ENCODE data around the gene RALGAPB. TPM values are rescaled to one million over a fixed set of nuclear protein-coding genes. Genes with fewer than 3 reads are reported as not detected.

The RALGAPB gene
- total and polyA plus RNA-seq, 2 experiments from 2014 or later = 10.2 to 40.4 TPM

DNA sequence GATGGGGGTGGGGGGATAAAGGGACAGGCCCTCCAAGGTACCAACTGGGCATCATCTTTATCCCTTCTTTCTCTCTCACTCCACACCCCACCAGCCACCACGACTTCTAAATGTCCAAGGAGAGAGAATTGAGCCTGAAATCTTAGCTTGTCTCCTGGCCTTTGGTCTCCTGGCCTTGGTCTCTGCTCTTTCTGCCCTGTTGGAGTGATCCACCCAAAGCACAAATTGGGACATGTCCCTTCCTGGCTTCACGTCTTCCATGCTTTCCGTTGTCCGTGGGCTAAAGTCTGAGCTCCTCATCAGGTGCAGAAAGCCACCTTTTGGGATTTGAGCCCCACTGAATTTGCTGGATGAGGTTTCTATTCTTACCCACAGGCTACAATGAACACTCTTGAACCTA, 116.7 kb downstream of the RALGAPB start:
- no peak for ATAC-seq
- no peak overlapping the region for H2AFZ ChIP-seq

More for the DNA sequence above, 116.7 kb downstream of the RALGAPB start:
- Histone ChIP-seq H3K27me3 (ENCODE audit: insufficient read depth) (no peaks in the 10 kb centered on the region), H3K4me2 (no peak overlapping the region), H3K4me1 (ENCODE audit: insufficient read depth) (no peaks in the 10 kb centered on the region), H4K20me1 (replicated peaks; ENCODE audit: insufficient read depth) (no peaks in the 10 kb centered on the region; the same call in 1 of the 2 replicates), H3K4me3 (no peak overlapping the region), H3K9me2 (ENCODE audit: insufficient read depth) (no peaks in the 10 kb centered on the region), H3K79me2 (replicated peaks; ENCODE audit: insufficient read depth) (no peaks in the 10 kb centered on the region), H3K27ac (ENCODE audit: low read depth) (no peak overlapping the region), H3F3A (replicated peaks; ENCODE audit: low read depth) (no peaks in the 10 kb centered on the region), H3K36me3 (ENCODE audit: insufficient read depth) (no peaks in the 10 kb centered on the region)
- TF ChIP-seq EZH2 (IDR thresholded peaks at IDR 0.05; ENCODE audit: low read depth, unreplicated experiment) (no peak), STAT1 (IDR thresholded peaks at IDR 0.05; ENCODE audit: unreplicated experiment) (no peak), ZNF331 (CRISPR knock-in tag; IDR thresholded peaks at IDR 0.05; ENCODE audit: low read depth) (no peak), EZH2phosphoT487 (IDR thresholded peaks at IDR 0.05; ENCODE audit: unreplicated experiment) (no peak), POLR2AphosphoS5 (IDR thresholded peaks at IDR 0.05; ENCODE audit: low read depth) (no peak), ZNF114 (CRISPR knock-in tag; IDR thresholded peaks at IDR 0.05) (no peak), JUNB (IDR thresholded peaks at IDR 0.05; ENCODE audit: unreplicated experiment) (no peak), CREB1 (CRISPR knock-in tag; IDR thresholded peaks at IDR 0.05; ENCODE audit: low read depth) (no peak), NANOG (IDR thresholded peaks at IDR 0.05; ENCODE audit: borderline replicate concordance) (no peak)
- TF ChIP-seq, protein P1, sequence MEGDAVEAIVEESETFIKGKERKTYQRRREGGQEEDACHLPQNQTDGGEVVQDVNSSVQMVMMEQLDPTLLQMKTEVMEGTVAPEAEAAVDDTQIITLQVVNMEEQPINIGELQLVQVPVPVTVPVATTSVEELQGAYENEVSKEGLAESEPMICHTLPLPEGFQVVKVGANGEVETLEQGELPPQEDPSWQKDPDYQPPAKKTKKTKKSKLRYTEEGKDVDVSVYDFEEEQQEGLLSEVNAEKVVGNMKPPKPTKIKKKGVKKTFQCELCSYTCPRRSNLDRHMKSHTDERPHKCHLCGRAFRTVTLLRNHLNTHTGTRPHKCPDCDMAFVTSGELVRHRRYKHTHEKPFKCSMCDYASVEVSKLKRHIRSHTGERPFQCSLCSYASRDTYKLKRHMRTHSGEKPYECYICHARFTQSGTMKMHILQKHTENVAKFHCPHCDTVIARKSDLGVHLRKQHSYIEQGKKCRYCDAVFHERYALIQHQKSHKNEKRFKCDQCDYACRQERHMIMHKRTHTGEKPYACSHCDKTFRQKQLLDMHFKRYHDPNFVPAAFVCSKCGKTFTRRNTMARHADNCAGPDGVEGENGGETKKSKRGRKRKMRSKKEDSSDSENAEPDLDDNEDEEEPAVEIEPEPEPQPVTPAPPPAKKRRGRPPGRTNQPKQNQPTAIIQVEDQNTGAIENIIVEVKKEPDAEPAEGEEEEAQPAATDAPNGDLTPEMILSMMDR (conservative IDR thresholded peaks at IDR 0.05; ENCODE audit: low read depth in 2 of 2) = no peak
- TF ChIP-seq, protein P2, sequence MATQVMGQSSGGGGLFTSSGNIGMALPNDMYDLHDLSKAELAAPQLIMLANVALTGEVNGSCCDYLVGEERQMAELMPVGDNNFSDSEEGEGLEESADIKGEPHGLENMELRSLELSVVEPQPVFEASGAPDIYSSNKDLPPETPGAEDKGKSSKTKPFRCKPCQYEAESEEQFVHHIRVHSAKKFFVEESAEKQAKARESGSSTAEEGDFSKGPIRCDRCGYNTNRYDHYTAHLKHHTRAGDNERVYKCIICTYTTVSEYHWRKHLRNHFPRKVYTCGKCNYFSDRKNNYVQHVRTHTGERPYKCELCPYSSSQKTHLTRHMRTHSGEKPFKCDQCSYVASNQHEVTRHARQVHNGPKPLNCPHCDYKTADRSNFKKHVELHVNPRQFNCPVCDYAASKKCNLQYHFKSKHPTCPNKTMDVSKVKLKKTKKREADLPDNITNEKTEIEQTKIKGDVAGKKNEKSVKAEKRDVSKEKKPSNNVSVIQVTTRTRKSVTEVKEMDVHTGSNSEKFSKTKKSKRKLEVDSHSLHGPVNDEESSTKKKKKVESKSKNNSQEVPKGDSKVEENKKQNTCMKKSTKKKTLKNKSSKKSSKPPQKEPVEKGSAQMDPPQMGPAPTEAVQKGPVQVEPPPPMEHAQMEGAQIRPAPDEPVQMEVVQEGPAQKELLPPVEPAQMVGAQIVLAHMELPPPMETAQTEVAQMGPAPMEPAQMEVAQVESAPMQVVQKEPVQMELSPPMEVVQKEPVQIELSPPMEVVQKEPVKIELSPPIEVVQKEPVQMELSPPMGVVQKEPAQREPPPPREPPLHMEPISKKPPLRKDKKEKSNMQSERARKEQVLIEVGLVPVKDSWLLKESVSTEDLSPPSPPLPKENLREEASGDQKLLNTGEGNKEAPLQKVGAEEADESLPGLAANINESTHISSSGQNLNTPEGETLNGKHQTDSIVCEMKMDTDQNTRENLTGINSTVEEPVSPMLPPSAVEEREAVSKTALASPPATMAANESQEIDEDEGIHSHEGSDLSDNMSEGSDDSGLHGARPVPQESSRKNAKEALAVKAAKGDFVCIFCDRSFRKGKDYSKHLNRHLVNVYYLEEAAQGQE (IDR thresholded peaks at IDR 0.05; ENCODE audit: unreplicated experiment) = no peak
- TF ChIP-seq, protein P3, sequence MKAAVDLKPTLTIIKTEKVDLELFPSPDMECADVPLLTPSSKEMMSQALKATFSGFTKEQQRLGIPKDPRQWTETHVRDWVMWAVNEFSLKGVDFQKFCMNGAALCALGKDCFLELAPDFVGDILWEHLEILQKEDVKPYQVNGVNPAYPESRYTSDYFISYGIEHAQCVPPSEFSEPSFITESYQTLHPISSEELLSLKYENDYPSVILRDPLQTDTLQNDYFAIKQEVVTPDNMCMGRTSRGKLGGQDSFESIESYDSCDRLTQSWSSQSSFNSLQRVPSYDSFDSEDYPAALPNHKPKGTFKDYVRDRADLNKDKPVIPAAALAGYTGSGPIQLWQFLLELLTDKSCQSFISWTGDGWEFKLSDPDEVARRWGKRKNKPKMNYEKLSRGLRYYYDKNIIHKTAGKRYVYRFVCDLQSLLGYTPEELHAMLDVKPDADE (IDR thresholded peaks at IDR 0.05) = no peak
- TF ChIP-seq, protein P4, sequence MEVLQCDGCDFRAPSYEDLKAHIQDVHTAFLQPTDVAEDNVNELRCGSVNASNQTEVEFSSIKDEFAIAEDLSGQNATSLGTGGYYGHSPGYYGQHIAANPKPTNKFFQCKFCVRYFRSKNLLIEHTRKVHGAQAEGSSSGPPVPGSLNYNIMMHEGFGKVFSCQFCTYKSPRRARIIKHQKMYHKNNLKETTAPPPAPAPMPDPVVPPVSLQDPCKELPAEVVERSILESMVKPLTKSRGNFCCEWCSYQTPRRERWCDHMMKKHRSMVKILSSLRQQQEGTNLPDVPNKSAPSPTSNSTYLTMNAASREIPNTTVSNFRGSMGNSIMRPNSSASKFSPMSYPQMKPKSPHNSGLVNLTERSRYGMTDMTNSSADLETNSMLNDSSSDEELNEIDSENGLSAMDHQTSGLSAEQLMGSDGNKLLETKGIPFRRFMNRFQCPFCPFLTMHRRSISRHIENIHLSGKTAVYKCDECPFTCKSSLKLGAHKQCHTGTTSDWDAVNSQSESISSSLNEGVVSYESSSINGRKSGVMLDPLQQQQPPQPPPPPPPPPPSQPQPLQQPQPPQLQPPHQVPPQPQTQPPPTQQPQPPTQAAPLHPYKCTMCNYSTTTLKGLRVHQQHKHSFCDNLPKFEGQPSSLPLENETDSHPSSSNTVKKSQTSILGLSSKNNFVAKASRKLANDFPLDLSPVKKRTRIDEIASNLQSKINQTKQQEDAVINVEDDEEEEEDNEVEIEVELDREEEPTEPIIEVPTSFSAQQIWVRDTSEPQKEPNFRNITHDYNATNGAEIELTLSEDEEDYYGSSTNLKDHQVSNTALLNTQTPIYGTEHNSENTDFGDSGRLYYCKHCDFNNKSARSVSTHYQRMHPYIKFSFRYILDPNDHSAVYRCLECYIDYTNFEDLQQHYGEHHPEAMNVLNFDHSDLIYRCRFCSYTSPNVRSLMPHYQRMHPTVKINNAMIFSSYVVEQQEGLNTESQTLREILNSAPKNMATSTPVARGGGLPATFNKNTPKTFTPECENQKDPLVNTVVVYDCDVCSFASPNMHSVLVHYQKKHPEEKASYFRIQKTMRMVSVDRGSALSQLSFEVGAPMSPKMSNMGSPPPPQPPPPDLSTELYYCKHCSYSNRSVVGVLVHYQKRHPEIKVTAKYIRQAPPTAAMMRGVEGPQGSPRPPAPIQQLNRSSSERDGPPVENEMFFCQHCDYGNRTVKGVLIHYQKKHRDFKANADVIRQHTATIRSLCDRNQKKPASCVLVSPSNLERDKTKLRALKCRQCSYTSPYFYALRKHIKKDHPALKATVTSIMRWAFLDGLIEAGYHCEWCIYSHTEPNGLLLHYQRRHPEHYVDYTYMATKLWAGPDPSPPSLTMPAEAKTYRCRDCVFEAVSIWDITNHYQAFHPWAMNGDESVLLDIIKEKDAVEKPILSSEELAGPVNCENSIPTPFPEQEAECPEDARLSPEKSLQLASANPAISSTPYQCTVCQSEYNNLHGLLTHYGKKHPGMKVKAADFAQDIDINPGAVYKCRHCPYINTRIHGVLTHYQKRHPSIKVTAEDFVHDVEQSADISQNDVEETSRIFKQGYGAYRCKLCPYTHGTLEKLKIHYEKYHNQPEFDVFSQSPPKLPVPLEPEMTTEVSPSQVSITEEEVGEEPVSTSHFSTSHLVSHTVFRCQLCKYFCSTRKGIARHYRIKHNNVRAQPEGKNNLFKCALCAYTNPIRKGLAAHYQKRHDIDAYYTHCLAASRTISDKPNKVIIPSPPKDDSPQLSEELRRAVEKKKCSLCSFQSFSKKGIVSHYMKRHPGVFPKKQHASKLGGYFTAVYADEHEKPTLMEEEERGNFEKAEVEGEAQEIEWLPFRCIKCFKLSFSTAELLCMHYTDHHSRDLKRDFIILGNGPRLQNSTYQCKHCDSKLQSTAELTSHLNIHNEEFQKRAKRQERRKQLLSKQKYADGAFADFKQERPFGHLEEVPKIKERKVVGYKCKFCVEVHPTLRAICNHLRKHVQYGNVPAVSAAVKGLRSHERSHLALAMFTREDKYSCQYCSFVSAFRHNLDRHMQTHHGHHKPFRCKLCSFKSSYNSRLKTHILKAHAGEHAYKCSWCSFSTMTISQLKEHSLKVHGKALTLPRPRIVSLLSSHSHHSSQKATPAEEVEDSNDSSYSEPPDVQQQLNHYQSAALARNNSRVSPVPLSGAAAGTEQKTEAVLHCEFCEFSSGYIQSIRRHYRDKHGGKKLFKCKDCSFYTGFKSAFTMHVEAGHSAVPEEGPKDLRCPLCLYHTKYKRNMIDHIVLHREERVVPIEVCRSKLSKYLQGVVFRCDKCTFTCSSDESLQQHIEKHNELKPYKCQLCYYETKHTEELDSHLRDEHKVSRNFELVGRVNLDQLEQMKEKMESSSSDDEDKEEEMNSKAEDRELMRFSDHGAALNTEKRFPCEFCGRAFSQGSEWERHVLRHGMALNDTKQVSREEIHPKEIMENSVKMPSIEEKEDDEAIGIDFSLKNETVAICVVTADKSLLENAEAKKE (CRISPR knock-in tag; IDR thresholded peaks at IDR 0.05) = no peak
- no peak overlapping the region for H3K4me3 Mint-ChIP-seq
- H3K27ac Mint-ChIP-seq = no peak overlapping the region
- H3K27me3 Mint-ChIP-seq (ENCODE audit: insufficient read depth, low read depth, poor library complexity) = peaks cover 5% of the 10 kb centered on the region
- no peaks in the 10 kb centered on the region for H3K36me3 Mint-ChIP-seq (ENCODE audit: low read depth)
- H3K4me1 Mint-ChIP-seq = no peaks in the 10 kb centered on the region; the same call in none of the 3 replicates
- no peaks in the 10 kb centered on the region for H3K9me3 Mint-ChIP-seq
- no peak for DNase-seq (ENCODE audit: low spot score)

Measured in GM23338 (cell line).